ENCODE measurements around the gene ARPP19.
"Not testable (repeated sequence)": the region's sequence is repeated elsewhere in the genome, so short reads cannot be mapped to it uniquely, and the experiment has no call there.

The ARPP19 gene

DNA sequence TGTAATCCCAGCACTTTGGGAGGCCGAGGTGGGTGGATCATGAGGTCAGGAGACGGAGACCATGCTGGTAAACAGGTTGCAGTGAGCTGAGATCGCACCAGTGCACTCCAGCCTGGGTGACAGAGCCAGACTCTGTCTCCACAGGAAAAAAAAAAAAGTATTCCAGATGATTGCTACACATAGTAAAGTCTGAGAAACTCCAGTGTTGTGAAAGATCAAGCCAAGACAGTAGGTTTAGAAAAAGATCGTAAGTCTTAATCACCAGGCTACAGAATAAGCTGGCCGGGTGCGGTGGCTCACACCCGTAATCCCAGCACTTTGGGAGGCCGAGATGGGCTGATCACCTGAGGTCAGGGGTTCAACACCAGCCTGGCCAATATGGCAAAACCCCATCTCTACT is 56.0 kb downstream of the ARPP19 start:
- DNase-seq (ENCODE audit: low read depth) = not testable (repeated sequence)

DNA sequence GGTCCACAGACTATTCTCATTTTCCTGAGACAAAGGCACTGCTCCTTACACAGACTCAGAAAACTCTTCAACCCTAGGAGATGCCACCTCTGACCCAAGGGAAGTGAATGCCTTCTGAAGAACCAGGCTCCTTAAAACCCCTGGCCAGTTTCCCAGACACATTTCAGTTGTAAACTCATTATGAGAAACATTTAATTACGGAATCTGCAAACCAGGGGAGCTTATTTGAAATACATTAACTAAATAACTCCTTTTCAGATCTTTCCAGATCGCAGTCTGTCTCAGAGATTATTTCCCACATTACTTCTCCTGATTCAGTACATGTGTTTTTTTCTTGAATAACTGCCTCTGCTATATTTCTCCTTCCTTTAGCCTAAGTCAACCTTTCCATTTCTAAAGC is 57.7 kb downstream of the ARPP19 start:
- no peak for DNase-seq (ENCODE audit: low read depth)

DNA sequence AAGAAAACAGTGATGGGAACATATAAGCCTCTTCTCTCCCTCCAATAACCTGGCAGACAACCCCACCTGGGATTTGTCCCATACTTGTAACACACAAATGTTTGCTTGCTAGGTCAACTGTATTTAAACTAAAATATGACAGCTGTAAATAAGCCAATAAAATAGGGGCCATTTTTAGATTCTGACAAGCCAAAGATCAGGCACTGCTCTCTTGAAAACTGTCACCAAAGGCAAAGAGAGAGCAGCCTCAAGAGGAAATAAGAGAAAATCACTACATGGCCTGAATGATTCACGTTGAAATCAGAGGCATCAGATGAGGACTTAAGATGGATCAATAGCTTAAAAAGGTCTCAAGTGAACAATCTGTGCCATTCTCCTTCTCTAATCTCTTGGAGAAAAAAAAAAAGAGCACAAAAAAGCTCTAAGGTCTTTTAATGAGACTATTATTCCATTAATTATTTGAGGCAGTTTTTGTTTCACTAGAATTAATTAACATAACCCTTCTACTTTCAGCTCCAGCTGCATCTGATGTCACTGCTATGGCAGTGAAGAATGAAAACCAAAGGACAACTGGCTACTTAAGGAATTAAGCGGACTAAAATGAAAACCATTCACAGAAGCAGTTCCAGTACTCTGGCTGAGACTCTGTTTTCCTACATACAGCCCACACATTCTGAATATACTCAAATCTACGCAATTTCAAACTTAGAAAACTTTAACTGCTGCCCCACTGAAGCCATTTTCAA is 59.2 kb downstream of the ARPP19 start:
- no peak for DNase-seq (ENCODE audit: low read depth)

DNA sequence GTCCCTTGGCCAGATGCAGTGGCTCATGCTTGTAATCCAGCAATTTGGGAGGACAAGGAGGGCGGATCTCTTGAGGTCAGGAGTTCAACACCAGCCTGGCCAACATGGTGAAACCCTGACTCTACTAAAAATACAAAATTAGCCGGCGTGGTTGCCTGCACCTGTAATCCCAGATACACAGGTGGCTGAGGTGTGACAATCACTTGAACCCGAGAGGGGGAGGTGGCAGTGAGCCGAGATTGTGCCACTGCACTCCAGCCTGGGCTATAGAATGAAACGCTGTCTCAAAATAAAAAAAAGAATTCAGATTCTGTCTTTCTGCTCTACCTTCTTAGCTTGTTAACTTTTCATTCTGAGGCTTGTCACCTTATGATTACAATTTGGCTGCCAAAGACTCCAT is 62.3 kb downstream of the ARPP19 start:
- no peak for DNase-seq (ENCODE audit: low read depth)

DNA sequence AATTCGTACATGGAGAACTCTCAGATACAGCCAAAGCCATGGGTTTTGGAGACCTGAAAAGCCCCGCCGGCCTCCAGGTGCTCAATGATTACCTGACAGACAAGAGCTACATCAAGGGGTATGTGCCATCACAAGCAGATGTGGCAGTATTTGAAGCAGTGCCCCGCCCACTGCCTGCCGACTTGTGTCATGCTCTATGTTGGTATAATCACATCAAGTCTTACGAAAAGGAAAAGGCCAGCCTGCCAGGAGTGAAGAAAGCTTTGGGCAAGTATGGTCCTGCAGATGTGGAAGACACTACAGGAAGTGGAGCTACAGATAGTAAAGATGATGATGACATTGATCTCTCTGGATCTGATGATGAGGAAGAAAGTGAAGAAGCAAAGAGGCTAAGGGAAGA is 63.7 kb downstream of the ARPP19 start:
- DNase-seq (ENCODE audit: low read depth) = no peak

DNA sequence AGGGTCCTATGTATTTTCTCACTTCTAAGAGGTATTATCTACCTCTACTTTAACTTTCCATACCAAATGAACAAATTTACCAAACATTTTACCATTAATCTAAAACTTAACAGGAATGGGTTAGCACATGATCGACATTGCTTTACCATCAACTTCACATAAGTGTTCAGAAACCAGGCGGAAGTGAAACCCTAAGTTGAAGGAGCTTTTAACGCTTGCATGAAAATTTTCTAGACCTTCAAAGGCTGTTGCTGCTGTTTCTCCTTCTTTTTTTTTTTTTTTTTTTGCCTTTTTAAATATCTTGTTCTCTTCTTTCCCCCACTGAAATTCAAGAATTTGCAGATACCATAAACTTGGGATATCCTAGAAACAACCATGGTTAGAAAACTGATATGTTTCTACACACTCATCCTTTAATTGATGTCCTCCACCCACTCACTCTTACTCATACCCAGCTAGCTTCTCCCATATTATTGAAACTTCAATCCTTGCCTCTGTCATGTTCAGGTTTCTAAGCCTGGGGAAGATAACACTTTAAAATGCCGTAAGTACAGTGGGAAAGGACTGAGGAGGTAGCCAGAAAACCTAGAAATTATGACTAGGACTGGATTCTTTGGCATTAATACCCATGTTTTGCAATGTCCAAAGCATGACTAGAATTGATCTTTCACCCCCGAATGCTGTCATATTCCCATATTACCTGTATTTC is 64.9 kb downstream of the ARPP19 start:
- DNase-seq (ENCODE audit: low read depth) = no peak

DNA sequence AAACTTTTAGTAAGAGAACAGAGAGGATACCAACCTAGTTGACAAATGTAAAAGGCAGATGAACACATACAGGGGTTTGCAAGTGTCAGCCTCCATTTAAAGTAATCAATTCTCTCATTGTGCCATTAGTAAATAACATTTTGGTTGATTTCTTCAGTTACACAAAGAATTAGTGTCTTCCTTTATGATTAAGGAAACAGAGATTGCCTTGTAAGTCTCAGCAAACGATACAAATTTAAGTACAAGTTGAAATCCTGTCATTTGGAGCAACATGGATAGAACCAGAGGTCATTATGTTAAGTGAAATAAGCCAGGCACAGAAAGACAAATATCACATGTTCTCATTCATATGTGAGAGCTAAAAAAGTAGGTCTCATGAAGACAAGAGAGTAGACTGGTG is 66.2 kb downstream of the ARPP19 start:
- no peak for DNase-seq (ENCODE audit: low read depth)

DNA sequence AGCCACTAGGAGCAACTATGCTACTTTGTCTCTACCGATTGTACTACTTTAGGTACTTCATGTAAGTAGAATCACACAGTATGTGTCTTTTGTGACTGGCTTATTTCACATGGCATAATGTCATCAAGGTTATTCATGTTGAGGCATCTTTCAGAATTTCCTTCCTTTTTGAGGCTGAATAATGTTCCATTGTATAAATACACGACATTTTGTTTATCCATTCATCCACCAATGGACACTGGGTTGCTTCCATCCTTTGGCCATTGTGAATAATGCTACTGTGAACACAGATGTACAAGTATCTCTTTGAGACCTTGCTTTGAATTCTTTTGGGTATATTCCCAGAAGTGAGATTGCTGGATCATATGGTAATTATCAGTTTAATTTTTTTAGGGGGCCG is 69.3 kb downstream of the ARPP19 start:
- DNase-seq (ENCODE audit: low read depth) = no peak

DNA sequence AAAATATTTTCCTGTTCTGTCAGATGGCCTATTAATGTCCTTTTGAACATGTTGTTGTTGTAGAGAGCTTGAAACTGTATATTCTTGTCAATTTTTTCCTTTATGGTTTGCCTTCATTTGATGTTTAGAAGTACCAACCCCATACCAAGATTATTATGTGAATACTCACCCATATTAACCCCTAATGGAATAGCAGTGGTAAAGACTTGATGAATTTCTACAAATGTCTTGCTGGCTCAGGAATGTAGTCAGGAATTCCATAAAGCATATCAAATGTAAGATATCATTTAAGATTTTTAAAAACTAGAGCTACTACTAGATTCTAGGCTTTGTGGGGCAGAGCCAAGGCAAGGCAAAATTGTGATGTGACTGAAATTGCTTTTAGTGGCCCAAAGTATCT is 70.1 kb downstream of the ARPP19 start:
- DNase-seq (ENCODE audit: low read depth) = no peak
